Fibroblast of pulmonary artery (primary cell): ENCODE measurements around the gene AGAP1.

Experiments
- DNase-seq: peaks from one replicate; pipeline ENCODE4 v3.0.0-alpha.2; 2010; ENCODE audit warnings: low read depth
- H3K4me3 ChIP-seq: replicated peaks from 2 replicates; pipeline ENCODE4 v1.5.1; 2011; ENCODE audit warnings: low read depth, mild to moderate bottlenecking, control low read depth, low read length, moderate library complexity
- TF ChIP-seq, protein P1 (sequence below): IDR thresholded peaks from 2 replicates; pipeline ENCODE4 v1.5.1; 2011; ENCODE audit warnings: mild to moderate bottlenecking, control low read depth, low read length, inconsistent platforms; ENCODE audit errors: missing control alignments

Gene AGAP1

DNA sequence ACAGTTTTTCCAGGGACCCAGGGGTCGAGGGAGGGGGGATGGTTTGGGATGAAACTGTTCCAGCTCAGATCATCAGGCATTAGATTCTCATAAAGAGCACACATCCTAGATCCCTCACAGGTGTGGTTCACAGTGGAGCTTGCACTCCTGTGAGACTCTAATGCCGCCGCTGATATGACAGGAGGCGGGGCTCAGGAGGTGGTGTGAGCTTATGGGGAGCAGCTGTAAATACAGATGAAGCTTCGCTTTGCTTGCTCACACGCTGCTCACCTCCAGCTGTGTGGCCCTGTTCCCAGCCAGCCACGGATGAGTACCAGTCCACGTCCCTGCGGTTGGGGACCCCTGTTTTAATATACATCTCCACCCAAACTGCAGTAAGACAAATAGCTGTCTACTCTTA, 204.2 kb downstream of the AGAP1 start:
- no peak overlapping the region for H3K4me3 ChIP-seq
- TF ChIP-seq, protein P1, sequence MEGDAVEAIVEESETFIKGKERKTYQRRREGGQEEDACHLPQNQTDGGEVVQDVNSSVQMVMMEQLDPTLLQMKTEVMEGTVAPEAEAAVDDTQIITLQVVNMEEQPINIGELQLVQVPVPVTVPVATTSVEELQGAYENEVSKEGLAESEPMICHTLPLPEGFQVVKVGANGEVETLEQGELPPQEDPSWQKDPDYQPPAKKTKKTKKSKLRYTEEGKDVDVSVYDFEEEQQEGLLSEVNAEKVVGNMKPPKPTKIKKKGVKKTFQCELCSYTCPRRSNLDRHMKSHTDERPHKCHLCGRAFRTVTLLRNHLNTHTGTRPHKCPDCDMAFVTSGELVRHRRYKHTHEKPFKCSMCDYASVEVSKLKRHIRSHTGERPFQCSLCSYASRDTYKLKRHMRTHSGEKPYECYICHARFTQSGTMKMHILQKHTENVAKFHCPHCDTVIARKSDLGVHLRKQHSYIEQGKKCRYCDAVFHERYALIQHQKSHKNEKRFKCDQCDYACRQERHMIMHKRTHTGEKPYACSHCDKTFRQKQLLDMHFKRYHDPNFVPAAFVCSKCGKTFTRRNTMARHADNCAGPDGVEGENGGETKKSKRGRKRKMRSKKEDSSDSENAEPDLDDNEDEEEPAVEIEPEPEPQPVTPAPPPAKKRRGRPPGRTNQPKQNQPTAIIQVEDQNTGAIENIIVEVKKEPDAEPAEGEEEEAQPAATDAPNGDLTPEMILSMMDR = no peak
- DNase-seq = no peak

GRCh38 chr2:235698491-235698890, 204.6 kb downstream of the AGAP1 start:
- no peak for DNase-seq
- TF ChIP-seq, protein P1 = no peak
- no peak overlapping the region for H3K4me3 ChIP-seq

DNA sequence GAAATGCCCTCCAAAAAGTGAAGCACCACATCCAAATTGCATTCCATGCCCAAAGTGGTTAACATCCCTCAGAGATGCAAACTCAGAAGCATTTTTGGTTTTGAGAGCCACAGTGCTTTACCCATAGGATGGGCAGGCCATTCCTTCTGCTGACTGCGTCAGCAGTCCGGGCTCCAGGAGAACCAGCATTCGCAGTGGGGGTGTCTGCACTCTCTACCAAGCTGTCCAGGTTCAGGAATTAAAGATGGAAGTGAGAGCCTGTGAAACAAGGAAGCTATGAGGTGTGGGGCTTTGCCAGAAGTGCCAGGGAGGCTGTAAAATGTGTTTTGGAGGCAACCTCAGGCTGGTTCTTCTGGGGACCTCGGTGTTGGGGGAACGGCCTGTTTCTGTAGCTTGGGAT, 205.7 kb downstream of the AGAP1 start:
- H3K4me3 ChIP-seq = no peak overlapping the region
- DNase-seq = no peak
- TF ChIP-seq, protein P1 = no peak

DNA sequence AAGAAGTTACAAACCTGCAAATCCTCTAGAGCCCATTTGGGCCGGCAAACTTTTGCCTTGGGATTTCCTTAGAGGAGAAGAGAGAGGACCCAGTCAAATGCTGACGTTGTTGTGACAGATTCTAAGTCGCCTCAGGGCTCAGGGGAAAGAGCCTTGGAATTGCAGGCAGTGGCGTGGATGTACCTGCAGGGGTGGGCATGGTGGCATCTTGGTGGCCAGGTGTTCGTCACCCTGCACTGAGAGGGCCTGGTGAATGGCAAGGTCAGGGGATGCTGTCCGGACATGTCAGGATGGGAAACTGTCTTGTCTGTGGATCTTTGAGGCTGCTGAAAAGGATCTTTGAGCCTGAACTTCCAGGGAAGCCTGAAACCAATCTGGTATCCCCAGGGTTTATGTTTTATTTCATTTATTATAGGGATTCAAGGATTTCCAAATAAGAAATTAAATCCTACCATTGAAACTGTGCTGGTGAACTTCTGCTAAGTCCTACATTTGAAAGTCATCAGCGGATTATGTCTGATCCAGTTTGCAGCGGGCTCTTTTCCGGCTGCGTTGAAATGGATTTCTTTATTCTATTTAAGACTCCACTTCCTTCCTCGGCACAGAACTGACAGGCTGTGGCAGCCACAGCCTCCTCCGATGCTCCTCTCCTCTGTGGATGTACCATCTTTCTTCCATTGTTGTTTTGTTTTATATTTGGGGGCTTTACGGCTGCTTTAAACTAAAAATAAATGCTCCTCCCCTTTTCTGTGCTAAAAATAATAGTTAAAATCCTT, 207.6 kb downstream of the AGAP1 start:
- TF ChIP-seq, protein P1 = no peak
- H3K4me3 ChIP-seq = no peak overlapping the region
- DNase-seq = no peak

DNA sequence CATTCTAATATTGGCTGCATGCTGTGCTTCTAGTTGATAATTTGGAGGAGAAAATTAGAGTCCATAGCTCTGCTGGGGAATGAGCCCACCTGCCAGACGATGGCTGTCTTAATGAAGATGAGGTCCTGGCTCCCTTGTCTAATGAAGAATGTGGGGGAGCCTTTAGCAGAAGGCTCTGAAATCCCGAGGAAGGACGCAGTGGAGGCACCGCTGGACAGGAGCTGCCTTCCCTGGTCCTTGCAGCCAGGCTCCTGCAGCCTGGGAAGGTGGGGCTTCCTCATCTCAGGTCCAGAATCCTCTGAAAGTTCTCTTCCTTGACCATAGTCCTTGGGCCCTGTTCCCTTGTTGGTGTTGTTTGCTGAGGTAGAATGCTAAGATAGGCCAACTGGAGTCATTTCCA, 208.3 kb downstream of the AGAP1 start:
- H3K4me3 ChIP-seq = no peak overlapping the region
- TF ChIP-seq, protein P1 = no peak
- no peak for DNase-seq

- TF ChIP-seq, protein P1 = no peak
- no peak overlapping the region for H3K4me3 ChIP-seq
- no peak for DNase-seq
Measured at GRCh38 chr2:235703711-235704295, 210.0 kb downstream of the AGAP1 start.
